Raji (cell line): ENCODE data around the gene FAM221B.

Experiments
- POLR2A ChIP-seq: IDR thresholded peaks from 2 replicates; pipeline ENCODE4 v1.6.1; 2011; ENCODE audit warnings: low read depth, low read length, control low read depth; ENCODE audit not compliant: insufficient read depth

Gene FAM221B

GRCh38 chr9:35790025-35790384, 38.5 kb downstream of the FAM221B start:
- TF ChIP-seq POLR2A: no peak

DNA sequence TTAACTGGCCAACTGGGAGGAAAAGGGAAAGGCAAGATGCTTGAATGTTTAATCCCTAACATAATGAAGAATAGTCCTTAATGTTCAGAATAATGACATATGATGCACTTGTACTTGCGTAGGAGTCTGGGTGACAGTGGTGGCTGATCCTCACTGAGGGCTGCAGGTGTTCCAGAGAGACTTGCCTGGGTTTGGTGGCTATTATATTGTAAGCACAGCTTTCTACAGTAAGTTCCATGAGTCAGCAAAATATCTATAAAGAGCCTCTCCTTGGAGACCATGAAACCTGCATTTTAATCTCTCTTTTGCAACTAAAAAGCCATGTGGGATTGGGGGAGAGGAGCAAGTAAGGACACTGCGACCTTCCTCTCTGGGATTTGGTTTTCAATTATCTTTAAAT, 39.0 kb downstream of the FAM221B start:
- no peak for TF ChIP-seq POLR2A

GRCh38 chr9:35783418-35783817, 45.1 kb downstream of the FAM221B start:
- TF ChIP-seq POLR2A: no peak

- TF ChIP-seq POLR2A: no peak
These were observed 47.5 kb downstream of the FAM221B start for GRCh38 chr9:35781066-35781465.

DNA sequence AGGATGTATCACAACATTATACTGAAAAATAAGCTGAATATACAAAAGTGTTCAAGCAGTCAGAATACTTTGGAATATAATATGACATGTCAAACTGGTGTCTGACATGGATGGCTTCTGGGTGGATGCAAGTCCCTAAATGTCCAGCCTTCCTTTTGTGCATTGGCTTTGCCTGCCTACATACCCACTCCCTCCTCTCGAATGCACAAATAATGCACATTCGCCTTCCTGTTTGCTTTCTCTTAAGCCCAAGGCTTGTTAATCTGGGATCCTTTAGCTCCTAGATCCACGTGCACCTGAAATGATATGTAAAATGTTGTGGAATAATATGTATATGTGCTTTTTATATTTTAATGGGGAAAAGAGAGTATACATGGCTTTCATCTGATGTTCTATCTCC, 50.0 kb downstream of the FAM221B start:
- no peak for TF ChIP-seq POLR2A

GRCh38 chr9:35776018-35776417, 52.5 kb downstream of the FAM221B start:
- TF ChIP-seq POLR2A: no peak

DNA sequence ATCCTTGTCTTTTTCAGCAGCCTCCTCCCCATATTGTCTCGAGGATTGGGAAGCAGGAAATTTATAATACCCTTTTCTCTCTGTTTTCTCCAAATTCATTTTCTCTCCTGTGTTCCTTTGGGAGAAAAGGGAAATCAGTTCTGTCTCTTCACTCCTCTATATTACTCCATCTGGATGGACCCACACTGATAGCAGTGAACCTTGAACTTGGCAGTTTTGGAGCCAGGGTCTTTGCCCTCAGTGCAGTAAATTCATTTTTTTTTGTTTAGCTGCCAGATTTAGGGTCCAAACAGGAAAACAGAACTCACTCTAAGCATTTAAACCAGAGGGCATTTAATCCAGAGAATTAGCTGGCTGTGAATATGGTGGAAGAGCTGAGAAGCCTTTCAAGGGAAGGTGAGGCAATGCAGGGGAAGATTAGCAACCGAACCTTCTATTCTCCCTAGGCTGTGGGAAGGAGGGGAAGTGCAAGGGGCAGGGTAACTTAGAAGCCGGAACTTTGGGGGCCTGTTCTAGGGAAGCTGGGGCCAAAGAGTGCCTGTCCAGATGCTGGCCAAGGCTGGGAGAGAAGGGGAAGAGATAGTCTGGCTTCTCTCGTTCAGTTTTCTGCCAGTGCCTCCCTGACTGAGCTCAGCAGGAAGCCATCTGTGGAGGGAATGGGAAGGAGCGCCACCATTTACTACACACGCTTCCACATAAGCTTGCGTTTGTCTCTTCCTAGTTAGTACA, 53.5 kb downstream of the FAM221B start:
- TF ChIP-seq POLR2A: no peak

DNA sequence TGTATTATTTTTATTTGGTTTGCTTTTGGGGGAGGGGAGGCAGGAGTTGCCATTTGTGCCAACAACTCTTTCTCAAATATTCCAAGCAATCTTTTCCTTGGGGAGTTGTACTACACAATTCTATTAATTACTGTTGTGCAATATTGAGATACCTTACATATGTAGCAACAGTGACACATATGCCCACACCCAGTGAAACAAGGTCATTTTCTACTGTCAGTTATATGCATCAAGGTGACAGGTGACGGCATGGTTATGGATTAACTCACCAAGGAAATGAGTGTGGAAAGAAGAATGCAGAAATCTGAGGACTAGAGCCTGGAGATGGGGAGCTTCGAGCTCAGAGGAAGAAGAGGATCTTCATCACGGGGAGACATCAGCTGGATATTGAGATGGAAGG, 56.6 kb downstream of the FAM221B start:
- no peak for TF ChIP-seq POLR2A

DNA sequence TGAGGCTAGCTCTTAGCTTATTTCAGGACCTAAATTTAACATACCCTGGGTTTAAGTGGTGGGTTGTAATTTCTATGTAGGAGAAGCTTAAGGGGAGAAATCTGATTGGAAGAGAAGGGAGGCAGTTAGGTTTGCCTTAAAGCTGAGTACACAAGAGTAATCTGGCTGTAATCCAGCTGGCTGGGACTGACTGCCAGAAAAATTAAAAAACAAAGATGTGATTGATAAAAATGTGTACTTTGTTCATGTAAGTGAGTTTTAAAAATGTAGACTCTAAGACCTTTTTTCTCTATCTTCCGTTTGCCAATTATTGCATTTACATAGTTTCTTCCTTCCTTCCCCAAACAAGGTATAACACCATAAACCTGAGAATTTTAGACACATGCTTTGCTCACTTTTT, 57.0 kb downstream of the FAM221B start:
- no peak for TF ChIP-seq POLR2A

DNA sequence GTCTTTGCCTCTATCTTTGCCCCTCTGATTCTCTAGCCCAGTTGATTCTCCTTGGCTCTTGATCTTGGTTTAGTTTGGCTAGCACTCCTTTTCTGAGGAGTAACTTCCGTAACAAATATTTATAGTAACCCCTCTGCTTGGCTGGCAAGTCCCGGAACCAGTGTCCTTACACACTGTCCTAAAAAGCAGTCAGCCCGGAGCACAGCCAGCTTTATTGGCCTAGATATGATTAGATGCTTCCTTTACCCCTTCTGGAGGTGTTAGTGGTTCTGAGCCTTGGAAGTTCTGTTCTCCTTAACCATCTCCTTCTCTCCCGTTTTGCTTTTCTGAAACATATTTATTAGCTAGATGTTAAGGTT, 57.5 kb downstream of the FAM221B start:
- no peak for TF ChIP-seq POLR2A

DNA sequence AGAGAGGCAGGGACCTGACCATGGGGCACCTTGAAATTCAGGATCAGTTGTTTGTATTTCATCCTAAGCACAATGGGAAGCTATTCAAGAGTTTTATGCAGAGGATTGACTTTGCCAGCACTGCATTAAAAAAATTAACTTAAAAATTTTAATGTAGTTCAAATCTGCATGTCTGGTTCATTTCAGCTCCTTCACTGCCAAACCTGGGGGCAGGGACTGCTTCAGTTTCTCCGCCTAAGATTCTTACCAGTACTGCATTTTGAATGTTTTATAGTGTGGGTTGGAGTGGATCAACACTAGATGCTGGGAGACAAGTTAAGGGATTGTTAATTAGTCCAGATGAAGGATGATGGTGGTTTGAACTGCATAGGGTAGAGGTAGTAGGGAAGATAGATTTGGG, 58.8 kb downstream of the FAM221B start:
- no peak for TF ChIP-seq POLR2A

DNA sequence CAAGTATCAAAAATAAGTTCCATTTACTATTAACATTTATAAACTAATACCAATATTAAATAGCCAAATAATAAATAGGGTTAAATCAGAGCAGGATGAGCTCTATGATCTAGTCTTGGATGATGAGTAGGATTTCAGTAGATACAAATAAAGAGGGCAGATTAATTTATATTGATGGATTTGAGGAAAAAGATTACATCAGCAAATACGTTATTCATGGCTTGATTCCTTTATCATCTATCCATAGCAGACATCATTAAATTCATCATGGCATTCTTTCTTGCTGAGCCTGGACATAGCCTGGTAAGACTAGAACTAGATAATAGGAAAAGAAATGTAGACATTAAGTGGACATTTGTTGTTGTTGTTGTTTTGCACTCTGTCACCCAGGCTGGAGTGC, 61.1 kb downstream of the FAM221B start:
- no peak for TF ChIP-seq POLR2A

DNA sequence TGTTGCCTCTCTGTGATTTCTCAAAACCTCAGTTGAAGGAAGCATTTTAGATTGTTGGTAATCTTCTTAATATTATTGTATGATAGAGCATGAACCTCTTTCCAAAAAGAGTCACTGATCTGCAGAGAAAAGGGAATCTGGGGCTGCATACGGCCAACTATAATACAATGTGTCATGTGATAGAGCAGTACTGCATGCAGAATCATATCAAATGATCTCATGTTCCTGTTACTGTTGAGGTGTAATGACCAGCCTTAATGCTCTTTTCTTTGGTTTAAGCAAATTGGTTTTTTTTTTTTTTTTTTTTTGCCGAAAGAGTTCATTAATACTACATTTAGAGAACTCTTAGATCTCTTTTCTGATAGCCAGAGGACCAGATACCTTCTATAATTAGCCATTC, 61.5 kb downstream of the FAM221B start:
- no peak for TF ChIP-seq POLR2A
